AG08396 (cell line): ENCODE measurements around the gene ZNRF4.
"Not testable (repeated sequence)": the region's sequence is repeated elsewhere in the genome, so short reads cannot be mapped to it uniquely, and the experiment has no call there.

Experiments
- DNase-seq: peaks from one replicate; pipeline ENCODE4 v3.0.0; 2012; ENCODE audit warnings: low spot score, mixed read lengths

ZNRF4 gene

DNA sequence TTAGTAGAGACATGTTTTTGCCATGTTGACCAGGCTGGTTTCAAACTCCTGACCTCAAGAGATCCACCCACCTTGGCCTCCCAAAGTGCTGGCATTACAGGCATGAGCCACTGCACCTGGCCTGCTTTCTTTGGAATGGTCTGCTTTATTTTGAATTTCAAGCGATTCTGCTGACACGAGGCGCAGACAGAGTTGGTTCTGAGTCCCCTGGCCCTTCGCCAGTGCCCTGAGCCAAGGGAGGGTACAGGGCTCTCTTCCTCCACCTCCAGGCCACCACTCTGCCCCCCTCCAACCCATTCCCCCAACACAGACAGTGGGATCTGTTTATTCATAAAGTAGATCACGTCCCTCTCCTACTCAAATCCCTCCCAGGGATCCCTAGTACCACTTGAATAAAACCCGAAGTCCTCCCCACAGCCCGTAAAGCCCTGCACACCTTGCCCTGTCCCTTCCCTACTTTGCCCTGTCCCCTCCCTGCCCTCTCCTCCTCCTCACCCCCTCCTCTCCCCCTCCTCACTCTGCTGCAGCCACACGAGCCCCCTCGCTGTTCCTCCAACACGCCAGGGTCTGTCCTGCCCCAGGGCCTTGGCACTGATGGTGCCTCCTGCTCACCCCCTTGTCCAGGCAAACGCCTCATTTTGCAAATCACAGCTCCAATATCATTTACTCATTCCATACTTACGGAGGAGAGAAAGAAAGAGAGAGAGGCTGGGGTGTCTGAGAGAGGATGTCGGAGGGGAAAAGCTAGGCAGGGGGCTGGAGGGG lies 22.4 kb downstream of the ZNRF4 start:
- DNase-seq: no peak

DNA sequence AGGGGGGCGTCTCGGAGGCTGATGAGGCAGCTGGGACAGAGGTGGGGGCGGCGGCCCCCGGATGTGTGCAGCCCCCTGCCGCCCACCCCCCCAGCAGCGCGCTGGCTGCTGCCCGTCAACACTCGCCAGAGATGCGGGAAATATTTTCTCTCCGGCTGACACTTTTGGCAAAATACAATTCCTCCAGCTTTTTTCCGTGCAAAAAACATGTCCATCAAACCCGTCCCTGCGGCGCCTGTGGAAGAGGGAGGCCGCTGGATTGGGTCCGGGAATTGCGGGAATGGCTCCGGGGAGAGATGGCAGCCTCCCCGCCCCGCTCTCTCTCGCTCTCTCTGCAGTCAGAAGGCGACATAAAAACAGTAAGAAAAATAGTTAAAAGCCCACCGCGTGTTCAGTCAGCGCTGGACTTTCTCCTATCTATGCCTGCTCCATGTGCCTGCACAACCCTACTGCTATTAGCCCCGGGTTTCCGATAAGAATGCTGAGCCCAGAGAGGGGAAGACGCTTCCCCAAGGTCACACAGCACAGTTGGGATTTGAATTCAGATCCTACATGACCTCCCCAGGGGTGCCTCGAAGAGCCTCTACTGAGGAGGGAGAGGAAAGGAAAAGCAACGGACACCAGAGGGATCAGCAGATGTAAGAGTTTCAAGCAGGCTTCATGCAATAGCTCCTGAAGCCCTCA lies 23.2 kb downstream of the ZNRF4 start:
- DNase-seq: no peak

DNA sequence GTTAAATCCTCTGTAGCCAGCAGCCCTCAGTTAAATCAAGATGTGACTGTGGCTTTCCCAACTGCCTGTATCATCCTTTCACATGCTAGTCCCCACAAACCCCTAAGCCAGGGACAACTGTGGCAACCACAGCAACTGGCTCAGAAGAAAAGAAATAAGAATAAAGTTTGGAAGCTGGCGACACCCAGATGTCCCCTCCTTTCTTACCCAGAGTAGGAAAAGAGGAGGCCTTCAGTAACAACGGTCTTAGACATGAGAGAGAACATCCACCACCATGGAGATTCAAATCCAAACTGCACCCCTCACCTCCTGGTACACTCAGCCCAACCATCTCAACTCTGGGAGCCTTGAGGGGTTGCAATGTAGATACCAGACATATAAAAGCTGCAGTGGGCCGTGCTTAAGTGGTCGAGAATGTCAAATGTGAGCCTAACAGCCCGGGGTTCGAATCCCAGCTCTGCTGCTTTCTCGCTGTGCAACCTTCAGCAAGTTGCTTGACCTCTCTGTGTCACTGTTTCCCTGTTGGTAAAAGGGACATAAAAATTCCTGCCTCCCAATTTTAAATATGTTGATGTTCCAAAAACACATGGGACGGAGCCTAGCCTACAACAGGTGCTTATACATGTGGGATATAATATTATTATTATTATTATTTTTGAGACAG lies 23.8 kb downstream of the ZNRF4 start:
- DNase-seq: no peak

DNA sequence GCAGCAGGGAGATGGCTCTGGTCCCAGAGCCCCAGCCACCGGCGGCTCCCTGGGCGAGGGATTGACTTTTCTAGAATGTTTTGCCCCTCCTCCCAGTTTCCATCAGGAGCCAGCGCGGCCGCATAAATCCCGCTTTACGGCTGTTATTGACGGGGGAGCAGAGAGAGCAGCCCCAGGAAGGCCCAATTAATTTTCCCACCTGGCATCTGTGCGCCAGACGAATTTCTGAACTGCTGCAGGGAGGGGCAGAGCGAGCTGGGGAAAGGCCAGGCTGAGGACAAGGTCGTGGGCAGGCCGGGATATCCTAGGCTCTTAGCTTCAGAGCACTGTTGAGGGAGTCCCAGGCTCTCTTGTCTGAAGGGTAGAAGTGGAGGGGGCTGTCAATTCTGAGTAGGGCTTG lies 24.7 kb downstream of the ZNRF4 start:
- DNase-seq: no peak

DNA sequence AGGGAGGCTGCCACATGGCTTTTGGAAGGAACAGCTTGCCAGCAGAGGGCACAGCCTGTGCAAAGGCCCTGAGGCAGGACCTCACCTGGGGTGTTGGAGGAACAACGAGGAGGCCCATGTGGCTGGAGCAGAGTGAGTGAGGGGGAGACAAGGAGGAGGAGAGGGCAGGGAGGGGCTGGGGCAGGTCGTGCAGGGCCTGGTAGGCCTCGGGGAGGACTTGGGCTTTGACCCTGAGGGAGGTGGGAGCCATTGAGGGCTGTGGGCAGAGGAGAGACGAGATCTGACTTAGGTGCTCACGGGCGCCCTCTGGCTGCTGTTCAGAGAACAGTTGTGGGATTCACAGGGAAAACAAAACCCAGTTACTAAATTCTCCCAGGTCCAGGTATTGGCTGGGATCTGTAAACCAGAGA lies 25.2 kb downstream of the ZNRF4 start:
- DNase-seq: peak; percentile 57

DNA sequence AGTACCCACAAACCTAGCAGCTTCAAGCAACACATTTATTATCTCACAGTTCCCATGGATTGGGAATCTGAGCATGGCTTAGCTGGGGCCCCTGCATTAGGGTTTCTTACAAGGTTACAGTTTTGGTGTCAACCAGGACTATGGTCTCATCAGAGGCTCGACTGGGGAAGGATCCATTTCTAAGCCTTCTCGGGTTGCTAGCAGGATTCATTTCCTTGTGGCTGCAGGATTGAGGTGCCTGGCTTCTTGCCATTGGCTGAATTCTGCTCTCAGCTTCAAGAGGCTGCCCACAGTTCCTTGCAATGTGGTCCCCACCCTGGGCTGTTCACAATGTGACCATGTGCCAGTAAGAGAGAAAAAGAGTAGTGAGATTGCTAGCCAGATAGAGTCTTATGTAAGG lies 26.7 kb downstream of the ZNRF4 start:
- no peak for DNase-seq

DNA sequence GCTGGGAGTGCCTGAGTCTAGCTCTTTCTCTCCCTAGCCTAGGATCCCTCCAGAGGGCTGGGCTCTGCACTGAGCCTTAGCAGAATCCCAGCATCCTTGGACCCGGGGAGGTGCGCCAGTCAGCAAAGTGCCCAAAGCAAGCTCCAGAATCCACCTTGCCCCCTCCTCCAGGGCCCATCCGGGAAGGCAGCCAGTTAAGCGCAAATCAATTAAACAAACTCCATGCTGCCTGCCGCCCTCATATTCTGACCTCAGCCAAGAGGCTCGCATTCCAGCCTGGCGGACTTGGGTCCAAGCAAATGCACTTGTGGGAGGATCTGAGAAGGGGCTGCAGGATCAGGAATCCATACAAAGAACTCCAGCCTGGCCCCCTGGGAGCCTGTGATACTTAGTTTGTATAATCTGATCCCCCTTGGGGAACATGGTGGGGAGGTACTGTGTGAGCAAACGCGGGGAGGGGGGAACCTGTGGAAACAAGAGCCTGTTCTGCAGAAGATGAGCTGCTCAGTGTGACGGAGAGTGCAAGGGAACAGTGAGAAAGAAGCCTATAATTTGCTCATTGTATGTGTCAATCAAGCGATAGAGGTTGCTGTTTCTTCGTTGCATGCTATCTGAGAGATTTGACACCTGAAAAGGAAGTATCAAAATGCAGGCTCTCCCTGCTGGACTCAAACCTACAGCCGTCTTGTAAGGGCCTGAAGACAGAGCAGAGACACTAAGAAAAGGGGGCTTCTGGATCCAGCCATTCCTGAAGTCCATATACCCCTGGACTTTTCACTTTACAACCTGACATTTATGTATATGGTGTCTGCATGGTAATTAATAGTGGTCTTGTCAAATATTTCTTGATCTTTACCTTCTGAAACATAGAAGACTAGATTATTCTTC lies 29.4 kb downstream of the ZNRF4 start:
- peak; percentile 58 for DNase-seq

DNA sequence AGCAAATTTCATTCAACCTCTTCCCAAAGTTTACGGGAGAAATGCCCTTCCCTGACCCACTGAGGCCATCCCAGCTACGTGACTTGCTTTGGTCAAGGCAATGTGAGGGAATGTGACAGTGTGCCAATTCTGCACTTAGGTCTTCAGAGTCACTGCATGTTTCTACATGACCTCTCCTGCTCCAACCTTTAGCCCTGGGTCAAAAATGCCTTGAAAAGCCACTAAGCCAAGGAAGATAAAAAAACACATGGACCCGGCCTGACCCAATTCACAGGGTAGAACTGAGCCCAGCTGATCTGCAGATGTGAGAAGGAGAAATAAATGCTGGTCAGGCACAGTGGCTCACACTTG lies 30.0 kb downstream of the ZNRF4 start:
- no peak for DNase-seq

DNA sequence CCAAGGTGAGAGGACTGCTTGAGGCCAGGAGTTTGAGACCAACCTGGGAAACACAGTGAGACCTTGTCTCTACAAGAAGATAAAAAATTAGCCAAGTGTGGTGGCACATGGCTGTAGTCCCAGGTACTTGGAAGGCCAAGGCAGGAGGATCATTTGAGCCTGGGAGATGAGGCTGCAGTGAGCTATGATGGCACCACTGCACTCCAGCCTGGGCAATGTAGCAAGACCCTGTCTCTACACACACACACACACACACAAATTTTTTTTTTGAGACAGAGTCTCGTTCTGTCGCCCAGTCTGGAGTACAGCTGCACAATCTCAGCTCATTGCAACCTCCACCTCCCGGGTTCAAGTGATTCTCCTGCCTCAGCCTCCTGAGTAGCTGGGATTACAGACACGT lies 30.4 kb downstream of the ZNRF4 start:
- DNase-seq: not testable (repeated sequence)

DNA sequence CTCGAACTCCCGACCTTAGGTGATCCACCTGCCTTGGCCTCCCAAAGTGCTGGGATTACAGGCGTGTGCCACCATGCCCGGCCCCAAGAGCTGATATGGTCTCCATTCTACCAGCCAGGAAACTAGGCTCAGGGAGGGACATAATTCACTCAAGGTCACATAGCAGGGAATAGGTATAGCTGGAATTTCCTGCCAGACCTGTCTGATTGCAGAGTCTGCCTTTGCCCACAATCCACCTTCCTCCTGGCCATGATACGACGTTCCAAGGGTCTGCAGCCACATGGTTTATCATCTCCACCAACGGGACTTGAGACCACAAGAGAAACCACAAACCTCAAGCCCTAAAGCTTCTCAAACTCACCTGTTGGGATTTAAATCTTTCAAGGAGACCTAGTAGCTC lies 32.0 kb downstream of the ZNRF4 start:
- no peak for DNase-seq

DNA sequence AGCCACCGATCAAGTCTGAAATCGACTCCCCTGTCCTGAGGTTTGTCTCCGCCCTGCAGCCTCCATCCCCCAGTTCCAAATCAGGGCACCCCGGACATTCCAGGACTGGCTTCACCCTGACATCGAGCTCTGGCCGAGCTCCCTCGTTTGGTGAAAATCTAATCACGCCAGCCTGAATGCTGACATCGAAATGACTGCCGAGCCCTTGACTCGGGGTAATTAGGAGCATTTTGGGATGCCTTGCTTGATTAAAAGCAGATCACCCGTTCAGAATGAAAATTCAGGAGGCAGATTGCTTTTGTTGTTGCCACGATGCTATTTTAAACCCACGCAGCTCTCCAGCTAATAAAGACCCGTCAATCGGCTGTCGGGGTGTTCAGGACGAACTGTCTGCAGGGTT lies 34.3 kb downstream of the ZNRF4 start:
- no peak for DNase-seq

DNA sequence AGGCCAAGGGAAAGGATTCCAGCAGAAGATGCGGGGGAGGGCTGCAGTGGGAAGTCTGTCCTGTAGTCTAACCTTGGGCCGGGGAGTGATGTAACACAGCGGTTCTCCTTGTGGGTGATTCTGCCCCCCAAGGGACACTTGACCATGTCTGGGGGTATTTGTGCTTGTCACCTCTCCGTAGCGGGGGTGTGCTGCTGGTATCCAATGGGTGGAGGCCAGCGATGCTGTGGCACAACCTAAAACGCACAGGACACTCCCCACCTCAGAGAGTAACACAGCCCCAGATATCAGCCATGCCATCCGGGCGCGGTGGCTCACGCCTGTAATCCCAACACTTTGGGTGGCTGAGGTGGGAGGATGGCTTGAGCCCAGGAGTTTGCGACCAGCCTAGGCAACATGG lies 36.3 kb downstream of the ZNRF4 start:
- DNase-seq: no peak

DNA sequence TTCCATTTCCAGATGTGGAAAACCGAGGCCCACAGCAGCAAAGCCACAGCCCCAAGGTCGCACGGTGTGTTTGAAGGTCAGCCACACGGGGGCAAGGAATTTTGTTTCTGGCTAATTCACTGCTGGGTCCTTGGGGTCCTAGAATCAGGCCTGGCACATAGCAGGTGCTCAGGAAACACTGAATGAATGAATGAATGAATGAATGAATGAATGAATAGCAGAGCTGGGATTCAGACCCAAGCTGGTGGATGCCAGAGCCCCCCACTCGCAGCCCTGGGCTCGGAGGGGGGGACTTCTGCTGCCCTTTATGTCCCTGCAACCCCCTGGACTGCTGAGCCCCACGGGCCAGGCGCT lies 37.0 kb downstream of the ZNRF4 start:
- DNase-seq: no peak

DNA sequence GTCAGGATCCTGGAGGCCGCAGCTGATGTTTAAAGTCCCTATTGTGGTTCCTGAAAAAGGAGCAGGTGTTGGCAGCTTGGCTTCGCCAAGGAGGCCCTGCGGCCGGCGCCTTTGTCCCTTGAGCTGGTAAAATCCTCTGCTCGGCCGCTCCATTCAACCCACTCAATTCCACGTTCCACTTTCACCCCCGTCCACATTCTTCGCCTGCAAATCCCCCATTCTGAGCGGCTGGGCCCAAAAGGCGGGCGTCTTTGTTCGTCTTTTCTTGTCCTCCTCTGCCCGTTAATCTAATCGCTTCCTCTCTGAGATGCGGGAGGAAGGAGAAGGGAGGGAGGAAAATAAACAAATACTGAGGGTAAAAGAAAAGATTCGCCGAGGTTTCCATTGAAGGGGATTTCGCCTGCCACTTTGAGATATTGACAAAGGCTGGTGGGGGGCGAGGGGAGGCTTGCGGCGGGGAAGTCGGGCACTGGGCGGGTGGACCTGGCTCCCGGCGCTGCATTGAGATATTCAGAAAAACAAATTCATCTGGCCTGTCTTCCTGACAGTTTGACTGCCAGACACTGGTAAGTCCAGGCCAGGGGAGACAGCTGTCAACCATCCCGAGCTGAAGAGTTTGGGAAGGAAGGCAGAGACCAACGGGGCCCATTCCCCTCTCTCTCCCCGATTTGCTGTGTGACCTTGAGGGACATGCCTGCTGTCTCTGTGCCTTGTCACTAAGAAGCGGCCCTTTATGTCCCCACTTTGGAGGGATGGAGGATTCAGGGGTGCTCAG lies 37.6 kb downstream of the ZNRF4 start:
- no peak for DNase-seq

DNA sequence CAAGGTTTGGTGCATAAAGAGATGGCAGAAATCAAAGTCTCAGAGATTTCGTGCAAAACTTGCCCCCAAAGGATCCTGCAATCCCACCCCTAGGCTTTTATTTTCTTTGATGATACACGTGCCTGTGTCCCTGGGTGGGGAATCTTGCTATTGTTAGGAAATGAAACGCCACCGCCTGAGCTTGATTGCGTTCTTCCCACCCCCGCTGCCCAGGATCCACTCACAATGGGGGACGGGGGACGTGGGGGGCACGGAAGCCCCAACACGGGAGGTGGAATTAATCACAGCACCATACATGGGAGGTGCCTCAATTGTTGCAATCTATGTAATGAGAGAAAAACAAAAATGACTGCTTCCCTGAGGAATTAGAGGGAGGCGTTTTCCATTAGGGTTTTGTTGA lies 39.6 kb downstream of the ZNRF4 start:
- no peak for DNase-seq

DNA sequence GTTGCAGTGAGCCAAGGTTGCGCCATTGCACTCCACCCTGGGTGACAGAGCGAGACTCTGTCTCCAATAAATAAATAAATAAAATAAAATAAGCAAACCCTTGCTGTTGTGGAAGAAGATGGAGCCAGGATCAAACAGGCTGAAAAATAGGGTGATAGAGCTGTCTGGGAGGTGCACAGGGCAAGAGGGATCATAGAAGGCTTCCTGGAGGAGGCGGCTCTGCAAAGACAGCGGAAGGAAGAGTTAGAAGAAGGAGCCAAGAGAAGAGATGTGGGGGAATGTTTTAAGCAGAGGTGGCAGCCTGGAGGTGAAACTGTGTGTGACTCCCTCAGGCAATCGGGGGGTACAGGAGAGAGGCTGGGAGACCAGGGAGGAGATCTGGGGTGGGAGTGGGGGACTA lies 40.6 kb downstream of the ZNRF4 start:
- no peak for DNase-seq

DNA sequence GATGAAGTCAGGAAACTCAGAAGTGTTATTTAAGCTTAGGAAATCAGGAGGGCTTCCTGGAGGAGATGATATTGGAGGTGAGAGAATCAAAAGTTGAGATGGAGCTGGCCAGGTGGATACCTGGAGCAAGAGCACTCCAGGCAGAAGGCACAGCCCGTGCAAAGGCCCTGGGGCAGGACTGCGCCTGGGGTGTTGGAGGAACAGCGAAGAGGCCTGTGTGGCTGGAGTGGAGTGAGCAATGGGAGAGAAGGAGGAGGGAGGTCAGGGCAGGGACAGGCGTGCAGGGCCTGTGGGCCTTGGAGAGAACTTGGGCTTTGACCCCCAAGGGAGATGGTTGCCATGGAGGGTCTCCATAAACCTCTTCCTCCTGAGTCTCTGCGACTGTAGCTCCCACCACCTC lies 42.1 kb downstream of the ZNRF4 start:
- DNase-seq: no peak

DNA sequence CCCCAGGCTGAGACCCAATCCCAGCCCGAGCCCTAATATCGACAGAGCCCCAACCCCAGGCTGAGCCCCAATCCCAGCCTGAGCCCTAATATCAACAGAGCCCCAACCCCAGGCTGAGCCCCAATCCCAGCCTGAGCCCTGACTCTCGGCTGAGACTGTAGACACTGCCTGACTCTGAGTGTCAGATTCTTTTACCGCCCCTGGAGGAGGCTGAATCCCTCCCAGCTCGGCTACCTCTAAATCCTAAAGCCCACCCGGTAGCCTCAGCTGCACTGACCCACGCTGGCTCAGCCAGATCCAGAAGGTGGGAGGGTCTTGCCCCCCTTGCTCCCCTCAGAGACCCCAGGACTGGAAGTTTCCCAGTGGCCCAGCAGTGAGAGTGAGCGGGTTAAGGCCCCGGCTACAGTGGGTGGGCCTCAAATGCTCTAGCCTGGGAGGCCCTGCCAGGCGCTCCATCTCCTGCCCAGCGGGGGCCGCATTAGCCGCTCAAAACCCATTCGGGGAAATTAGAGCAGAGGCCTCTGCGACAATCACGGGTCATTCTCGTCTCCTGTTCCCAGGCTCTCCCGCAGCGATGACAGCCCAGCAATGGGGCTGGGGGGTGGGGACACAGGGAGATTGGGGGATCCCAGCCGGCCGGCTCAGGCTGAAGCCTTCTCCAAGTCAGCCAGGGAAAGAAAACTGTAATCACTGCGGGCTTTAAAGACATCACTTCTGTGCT lies 43.8 kb downstream of the ZNRF4 start:
- no peak for DNase-seq

DNA sequence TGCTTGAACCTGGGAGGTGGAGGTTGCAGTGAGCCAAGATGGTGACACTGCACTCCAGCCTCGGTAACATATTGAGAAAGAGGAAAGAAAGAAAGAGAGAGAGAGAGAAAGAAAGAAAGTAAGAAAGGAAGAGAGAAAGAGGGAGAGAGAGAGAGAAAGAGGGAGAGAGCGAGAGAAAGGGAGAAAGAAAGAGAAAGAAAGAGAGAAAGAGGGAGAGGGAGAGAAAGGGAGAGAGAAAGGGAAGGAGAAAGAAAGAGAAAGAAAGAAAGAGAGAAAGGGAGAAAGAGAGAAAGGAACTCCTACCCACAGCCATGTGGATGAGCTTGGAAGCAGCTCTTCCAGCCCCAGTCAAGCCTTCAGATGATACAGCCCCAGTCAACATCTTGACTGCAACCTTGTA lies 46.7 kb downstream of the ZNRF4 start:
- DNase-seq: no peak

DNA sequence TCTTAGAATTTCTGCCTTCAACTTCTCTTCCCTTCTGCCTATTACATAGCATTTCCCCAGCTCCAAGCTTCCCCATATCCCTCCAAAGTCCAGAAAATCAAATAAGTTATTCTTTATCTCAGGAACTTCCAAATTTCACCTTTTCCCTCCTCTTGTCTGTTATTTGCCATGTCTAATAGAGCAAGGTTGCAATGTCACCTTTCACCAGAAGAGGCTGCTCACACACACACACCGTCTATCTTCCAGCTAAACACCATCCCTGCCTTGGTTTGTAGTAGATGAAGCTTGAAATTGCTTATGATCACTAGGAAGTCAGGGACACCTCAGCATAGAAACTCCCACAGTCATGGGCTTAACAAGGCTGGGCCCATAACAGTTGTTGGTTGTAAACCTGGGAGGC lies 48.4 kb downstream of the ZNRF4 start:
- DNase-seq: no peak

DNA sequence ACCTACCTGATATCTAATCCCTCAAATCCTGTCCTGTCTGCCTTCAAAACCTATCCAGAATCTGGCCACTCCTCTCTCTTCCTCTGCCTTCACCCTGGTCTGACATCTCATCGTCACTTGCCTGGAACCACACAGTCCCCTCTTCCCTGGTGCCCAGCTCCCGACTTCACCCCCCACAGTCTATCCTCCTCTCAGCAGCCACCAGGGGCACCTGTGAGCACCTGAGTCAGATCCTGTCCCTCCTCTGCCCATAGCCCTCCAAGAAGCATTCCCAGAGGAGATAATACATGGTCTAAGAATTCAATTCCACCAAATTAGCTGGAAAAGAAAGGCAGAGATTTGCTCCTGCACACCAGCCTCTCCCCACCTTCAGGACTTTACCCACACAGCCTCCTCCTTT lies 48.9 kb downstream of the ZNRF4 start:
- no peak for DNase-seq
